ENCODE results near the gene GADL1.

Gene GADL1

DNA sequence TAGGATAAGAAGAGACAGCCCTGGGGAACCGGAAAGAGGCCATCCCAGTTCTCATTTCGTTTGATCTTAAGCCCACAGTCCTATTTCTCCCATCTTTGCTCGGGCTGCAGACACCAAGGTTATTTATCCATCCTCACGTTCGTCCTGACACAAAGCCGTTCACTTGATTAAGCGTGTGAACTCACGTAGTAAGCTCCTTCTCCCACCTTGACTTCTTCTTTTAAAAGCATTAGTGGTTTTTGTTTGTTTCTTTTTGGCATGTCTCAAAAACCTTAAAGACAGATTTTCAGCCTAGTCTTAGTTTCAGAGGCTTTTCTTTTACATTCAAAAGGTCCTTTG lies 217.1 kb downstream of the GADL1 start:
- DNase-seq (ENCODE audit: low read depth, low spot score), result no peak

- DNase-seq (ENCODE audit: low read depth, low spot score), result no peak
These were observed 217.8 kb downstream of the GADL1 start for GRCh38 chr3:30676424-30677346.
